Fibroblast of skin of right biceps (primary cell): ENCODE results near the gene CLSTN3.

Source experiments
- DNase-seq: peaks from one replicate; pipeline ENCODE4 v3.0.0-alpha.2; 2013

CLSTN3 gene

DNA sequence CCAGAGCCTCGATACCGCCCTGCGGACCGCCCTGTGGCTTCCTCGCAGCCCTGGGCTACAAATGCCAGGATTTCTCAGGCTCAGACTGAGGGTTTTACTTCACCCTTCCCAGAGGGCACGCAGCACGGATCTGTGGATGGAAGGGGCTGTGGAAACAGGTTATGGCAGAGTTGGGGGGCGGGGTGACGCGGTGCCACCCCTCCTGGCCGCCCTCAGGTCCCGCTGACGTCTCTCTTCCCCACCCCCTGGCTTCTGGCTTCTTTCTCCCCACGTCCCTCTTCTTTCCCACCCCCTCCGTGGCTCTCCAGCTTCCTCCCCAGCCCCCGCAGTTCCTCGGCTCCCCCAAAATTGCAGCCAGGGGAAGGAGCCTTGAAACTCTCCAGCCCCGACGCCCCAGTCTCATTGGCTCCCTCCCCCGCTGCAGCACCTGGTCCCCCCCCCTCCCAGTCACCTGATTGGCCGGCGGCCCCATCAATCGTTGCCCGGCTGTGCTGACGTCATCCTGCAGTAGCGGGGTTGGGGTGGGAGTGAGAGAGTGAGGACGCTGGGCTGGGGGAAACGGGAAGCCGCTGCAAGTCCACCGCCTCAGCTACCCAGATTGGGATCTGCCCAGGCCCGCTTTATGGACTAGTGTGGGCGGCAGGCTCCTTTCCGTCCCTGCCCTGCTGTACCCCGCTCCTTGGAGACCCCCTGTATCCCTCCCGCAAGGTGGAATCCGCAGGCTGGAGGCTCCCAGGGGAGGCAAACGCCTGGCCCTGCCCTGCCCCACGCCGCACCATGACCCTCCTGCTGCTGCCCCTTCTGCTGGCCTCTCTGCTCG, at the start of gene CLSTN3:
Gene CLSTN3 (plus strand): TSS at position 500 of the 820 bp plus-strand sequence. CDS start 278 bp downstream, at position 778.
- peak; percentile 77 for DNase-seq

GRCh38 chr12:7081037-7081436, 49.1 kb upstream of the CLSTN3 start:
- DNase-seq = no peak

DNA sequence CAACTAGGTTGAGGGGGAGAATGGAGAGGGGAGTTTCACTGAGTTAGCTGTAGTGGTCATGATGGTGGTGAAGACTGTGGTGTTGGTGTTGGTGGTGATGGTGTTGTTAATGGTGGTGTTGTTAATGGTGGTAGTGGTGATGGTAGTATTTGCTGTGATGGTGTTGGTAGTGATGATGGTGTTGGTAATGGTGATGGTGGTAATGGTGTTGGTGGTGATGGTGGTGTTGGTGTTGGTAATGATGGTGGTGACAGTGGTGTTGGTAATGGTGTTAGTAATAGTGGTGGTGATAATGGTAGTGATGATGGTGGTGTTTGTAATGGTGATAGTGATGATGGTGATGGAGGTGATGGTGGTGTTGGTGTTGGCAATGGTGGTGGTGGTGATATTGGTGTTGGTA, 47.0 kb upstream of the CLSTN3 start:
- DNase-seq = no peak

- no peak for DNase-seq
Measured at GRCh38 chr12:7089196-7089871, 40.8 kb upstream of the CLSTN3 start.

DNA sequence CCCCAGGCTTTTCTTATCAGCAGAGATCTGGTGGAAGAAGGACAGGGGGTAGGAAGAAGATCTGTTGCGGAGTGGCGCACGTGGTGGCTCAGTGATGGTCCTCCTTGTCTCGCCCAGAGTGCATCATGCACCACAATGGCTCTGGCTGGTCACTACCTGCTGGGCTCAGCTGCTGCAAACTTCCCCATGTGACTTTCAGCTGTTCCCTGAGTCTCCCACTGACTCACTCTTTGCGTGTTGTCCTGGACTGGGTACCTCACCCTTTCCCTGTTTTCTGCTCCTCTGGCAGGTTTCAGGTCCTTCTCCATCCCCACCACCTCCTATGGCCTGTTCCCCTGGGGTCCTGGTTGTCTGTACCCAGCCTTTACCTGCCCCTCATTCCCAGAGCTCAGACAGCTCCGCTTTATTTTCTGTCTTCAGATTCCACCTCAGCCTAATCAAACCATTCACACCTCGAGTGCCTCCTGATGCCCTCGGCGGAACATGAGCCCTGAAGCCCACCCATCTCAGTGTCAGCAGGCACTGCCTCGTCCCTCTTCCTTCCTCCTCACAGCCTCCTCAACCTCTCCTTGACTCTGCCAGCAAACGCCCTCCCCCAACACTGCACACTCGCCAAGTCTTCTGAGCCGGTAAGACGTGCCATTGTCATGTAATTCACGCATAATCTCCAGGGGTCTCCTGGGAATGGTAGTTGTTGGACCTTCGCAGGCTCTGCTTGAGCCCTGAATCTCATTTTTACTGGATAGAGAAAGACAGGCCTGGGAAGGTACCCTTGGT, 39.8 kb upstream of the CLSTN3 start:
- no peak for DNase-seq

DNA sequence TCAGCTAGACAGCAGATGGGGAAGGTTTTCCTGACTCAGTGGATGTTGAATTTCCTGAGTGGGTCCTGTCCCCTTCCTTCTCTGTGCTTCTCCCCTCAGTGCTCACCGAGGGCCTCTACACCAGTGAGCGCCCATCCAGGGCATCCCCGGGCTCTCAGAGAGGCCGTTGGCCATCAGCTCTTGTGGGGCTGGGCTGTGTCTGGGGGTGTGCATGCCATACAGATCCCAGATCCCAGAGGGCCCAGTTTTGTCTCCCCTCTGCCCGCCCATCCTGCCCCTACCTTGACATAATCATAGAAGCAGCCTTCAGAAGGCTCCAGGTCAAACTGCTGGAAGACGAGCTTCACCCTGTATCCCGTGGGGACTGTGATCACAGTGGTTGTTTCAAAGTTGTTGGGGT, 39.0 kb upstream of the CLSTN3 start:
- no peak for DNase-seq

DNA sequence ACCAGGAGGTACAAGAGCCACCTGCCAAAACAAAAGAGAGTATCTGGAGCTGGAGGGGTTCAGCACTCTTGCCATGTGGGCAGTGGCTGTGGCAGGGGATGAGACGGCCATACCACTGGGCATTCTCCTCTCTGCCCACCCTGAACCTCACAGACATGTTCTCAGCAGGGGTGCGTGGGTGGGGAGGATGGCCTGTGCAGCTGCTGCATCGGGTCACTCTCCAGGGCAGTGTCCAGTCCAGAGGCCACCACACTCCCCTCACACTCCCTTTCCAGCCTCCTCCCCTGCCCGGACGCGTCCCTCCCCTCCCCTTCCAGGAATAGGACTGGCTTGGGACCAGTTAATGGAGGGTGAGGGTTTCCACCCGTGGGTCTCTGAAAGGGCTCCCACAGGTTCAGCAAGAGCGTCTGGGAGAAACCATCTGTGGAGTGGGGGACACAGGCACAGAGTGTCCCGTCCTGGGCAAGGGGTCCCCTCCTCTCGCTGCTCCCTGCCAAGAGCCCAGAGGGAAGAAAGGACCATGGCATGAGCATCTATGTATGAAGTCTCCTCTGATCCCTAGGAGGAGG, 38.4 kb upstream of the CLSTN3 start:
- DNase-seq = no peak

- DNase-seq = peak; percentile 94
Measured at GRCh38 chr12:7092229-7092985, 37.8 kb upstream of the CLSTN3 start, which contains the start of gene C1R. TSS of gene C1R (minus strand) at chr12:7092445. CDS start at chr12:7092388, 57 bp downstream.

DNA sequence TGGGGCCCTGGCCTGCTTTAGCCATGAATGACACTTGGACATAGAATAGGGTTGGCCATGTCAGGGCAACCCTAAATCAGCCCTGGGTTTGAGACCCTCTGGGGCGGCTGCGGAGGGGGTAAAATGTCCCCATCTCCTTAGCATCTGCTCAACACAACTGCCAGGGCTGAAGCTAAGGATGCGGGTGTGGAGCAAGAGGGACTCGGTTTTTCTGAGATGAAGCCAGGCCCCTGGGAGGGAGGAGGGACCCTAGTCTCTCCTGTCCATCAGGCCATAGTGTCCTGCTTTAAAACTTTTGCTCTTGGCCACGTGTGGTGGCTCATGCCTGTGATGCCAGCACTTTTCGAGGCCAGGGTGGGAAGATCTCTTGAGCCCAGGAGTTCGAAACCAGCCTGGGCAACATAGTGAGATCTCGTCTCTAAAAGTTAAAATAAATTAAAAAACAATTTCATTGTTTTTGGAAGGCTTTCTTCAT, 37.1 kb upstream of the CLSTN3 start:
- no peak for DNase-seq

DNA sequence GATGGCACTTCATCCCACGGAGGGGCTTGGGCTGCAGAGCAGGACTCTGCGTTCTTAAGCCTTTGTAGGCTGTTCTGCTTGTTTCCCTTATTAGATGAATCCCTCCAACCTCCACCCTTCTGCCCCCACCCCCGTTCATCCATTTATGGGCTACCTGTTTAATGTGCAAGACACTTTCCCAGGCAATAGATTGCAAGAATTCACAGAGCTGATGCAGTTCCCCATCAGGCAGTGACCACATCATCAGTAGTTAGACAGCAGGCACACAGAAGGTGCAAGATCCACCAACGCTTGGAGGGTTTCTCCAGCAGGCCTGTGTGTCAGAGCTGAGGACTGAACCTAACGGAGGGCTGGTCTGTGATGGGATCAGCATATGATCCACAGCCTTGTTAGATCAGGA, 36.7 kb upstream of the CLSTN3 start:
- DNase-seq = no peak

- DNase-seq = peak; percentile 40
Measured at GRCh38 chr12:7093892-7094291, 36.3 kb upstream of the CLSTN3 start.

DNA sequence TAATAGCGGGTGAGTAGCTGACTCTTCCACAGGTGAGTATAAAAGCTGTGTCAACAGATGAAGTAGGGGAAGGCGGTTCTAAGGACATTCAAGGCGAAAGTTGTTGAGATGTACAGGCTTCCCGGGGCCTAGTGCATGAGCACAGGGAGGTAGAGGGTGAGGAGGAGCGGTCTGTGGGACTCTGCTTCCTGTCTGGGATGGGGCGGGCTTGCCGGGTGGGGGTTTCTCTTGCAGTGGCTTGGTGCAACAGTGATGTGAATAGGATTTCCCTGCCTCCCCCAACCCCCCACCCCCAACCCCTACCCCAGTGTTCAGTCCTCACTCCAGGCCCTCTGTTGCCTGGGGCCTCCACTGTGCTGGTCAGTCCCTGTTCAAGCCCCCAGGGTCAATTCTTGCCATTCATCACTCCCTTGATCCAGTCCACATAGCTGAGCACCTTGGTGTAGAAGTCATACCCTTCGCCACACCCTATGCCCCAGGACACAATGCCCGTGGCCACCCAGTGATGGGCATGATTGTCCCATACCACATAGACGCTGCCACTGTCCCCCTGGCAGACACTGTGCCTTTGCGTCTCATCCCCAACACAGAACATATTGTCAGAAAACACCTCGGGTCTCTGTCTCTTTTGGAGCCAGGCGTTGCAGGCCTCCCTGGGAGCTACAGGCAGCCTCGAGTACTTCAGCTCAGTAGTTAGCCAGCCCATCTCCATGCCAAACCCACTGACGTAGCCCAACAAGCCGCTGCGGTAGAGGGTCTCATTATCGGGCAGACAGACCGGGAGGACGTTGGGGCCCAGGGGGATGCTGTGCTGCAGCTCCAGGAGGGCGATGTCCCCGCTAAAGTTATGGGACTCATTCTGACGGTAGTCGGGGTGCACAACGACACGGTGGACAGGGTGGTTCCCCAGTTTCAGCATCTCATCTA, 33.9 kb upstream of the CLSTN3 start:
- DNase-seq = no peak

DNA sequence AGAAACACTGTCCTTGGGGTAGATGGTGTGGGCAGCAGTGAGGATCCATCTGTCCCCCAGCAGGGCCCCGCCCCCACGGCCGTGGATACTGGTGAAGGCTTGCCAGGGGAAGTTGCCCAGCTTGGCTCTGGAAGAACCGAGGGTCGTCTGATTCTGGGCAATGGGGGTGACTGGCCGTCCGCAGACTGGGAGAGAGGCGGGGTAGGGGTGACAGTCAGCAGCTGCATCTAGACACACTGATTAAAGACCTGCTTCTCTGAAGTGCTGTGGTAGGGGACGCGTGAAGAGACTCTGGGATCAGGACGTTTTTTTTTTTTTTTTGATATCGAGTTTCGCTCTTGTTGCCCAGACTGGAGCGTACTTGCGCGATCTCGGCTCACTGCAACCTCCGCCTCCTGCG, 33.2 kb upstream of the CLSTN3 start:
- DNase-seq = no peak

DNA sequence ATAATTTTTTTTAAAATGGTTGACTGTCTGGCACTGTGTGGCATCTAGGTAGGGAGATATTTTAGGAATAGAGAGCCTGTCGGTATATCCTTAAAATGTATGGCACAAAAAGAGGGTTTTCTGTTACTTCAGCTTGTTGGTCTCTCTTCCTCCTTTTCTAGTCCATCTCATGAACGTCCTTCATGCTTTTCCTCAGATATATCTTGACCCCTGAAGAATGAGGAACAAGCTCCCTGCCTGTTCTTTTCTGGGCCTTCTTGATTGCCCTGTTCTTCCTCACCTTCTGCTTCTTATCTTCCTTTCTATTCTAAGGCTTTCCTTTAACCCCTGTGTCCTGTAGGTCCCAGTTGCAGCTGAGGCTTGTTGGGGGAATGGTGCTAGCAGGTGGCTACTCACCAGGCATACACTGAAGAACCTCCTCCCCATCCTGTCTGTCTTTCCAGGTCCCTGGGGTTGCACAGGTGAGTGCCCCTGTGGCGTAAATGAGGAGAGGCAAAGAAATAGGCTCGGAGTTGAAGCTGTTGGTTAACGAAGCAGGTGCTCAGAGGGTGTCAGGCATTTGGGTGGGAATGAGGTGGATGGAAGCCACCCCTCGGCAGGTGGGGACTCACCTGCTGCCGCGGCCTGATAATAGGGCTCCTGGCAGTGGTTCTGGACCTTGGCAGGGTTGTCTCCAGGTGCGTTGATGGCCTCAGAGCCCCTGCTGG, 30.7 kb upstream of the CLSTN3 start:
- no peak for DNase-seq

DNA sequence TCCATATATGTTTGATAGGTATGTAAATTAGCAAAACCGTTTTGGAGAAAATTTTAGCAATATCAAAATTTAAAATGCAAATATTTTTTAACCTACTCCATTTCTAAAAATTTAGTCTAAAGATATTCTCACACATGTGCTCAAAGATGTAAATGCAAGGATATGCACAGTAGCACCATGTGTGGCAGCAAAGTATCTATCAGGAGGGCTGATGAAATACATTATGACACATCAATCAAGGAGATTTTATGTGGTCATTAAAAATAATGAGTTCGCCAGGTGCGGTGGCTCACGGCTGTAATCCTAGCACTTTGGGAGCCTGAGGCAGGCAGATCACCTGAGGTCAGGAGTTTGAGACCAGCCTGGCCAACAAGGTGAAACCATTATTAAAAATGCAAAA, 29.9 kb upstream of the CLSTN3 start:
- DNase-seq = no peak

DNA sequence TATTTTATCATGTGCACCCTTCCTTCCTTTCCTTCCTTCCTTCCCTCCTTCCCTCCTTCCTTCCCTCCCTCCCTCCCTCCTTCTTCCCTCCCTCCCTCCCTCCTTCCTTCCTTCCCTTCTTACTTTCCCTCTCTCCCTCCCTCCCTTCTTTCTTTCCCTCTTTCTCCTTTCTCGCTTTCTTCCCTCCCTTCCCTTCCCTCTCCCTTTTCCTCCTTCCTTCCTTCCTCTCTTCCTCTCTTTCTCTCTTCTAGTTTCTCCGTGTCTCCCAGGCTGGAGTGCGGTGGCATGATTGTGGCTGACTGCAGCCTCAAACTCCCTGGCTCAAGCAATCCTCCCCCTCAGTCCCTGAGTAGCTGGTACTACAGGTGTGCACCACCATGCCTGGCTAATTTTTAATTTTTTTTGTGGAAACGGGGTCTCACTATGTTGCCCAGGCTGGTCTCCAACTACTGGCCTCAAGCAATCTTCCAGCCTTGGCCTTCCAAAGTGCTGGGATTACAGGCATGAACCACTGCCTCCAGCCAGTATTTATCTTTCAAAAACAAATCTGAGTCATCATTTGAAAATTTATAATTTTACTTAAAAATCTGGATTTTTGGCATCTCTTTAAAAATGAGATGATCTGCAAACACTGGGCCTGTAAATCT, 29.0 kb upstream of the CLSTN3 start:
- DNase-seq = no peak

DNA sequence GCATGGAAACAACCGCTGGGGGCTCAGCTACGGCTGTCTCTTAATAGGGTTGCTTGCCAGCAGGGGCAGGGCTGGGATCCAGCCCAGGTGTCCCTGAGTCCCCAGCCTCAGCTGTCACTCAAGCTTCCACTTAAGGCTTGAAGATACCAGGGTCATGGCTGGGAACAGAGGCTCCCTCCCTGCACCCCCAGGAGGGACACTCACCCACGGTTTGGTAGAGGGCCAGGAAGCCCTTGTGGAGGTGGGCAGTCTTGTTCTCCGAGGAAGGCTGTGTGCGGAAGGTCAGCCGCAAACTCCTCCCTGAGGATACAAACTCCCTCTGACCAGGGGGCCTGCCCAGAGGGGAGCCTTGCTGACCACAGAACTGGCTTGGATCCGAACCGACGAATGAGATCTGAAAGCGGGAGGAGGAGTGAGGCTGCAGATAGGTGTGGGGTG, 28.5 kb upstream of the CLSTN3 start:
- no peak for DNase-seq

DNA sequence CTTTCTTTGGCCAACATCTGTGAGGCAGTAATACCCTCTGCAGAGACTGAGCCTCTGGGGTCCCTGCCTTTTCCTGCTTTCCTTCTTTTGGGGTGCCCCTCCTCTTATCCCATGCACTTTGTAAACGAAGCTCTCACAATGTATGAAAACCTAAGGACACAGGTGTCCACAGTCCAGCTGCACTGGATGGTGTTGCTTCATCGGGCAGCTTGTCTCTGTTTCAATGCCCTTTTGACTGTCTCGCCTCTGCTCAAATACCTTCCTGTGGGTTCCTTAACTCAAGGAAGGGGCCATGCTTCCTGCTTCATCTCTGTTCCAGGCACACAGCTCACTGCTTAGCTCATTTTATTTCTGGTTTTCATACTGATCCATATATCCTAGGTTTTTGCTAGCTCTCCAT, 27.6 kb upstream of the CLSTN3 start:
- DNase-seq = no peak

- no peak for DNase-seq
Measured at GRCh38 chr12:7103837-7104584, 26.2 kb upstream of the CLSTN3 start.
